Testis (tissue), 3 donors: ENCODE measurements around the gene ZXDA. TPM values are rescaled to one million over a fixed set of nuclear protein-coding genes. Genes with fewer than 3 reads are reported as not detected.

ENCODE experiments used
- DNase-seq: peaks from one replicate; pipeline ENCODE4 v3.0.0-alpha.2; 2019
- H3K27ac ChIP-seq, 2 donors: fragments of 200-600 bp; sonication (generic); one replicate each; pipeline ENCODE4 v1.5.1; 2019
- H3K27me3 ChIP-seq: fragments of 200-600 bp; sonication (generic); one replicate; pipeline ENCODE4 v1.5.1; 2019
- H3K36me3 ChIP-seq: fragments of 200-600 bp; sonication (generic); one replicate; pipeline ENCODE4 v1.5.1; 2017; ENCODE audit warnings: low read depth; ENCODE audit errors: missing control alignments
- H3K4me1 ChIP-seq: fragments of 200-600 bp; sonication (generic); one replicate; pipeline ENCODE4 v1.5.1; 2019
- H3K4me3 ChIP-seq, 2 donors: fragments of 200-600 bp; sonication (generic); one replicate each; pipeline ENCODE4 v1.5.1; 2017 to 2019
- H3K9me3 ChIP-seq: fragments of 200-600 bp; sonication (generic); one replicate; pipeline ENCODE4 v1.5.1; 2017
- CTCF ChIP-seq, 3 experiments: fragments of 450-650 bp in 2 of 3; fragments of 200-600 bp in 1 of 3; sonication (generic) in 1 of 3; IDR thresholded peaks; one replicate each; pipeline ENCODE4 v1.5.1; 2016 to 2019; ENCODE audit warnings: antibody characterized with exemption in 3 of 3, mild to moderate bottlenecking in 2 of 3, moderate library complexity in 1 of 3
- POLR2A ChIP-seq: fragments of 450-650 bp; IDR thresholded peaks from one replicate; pipeline ENCODE4 v1.6.1; 2017; ENCODE audit warnings: antibody characterized with exemption, mild to moderate bottlenecking, moderate library complexity
- WGBS, 2 donors: methylation state at CpG; one replicate each; pipeline ENCODE4 v1.1.5; 2018; 5-methylcytosine and 5-hydroxymethylcytosine counted together
- intact Hi-C: fragments of 100-400 bp; cut with DNase I; formaldehyde crosslinking; loops from one replicate; pipeline ENCODE4 v1.15.1; 2023; ENCODE audit warnings: low total_unique reads
- polyA plus RNA-seq: library from polyadenylated mRNA; stranded (reverse); fragments of 350-450 nt; fragmentation: Illumina TruSeq; extraction: RNeasy Lipid Tissue Mini Kit (QIAGEN cat#74804); gene quantifications from one replicate; pipeline ENCODE4 v1.2.3, GENCODE V29; 2014; ENCODE audit warnings: low read depth, low replicate concordance; ENCODE audit not compliant: insufficient read depth
- total RNA-seq, 2 donors: library from RNA; depleted of rRNA; stranded (reverse); fragments of >200 nt; gene quantifications; one replicate each; pipeline ENCODE4 v1.2.3, GENCODE V29; 2016

ZXDA gene
- total and polyA plus RNA-seq, 3 donors from 2014 or later: 1.4 to 5.2 (median 4.7) TPM

- no peak for DNase-seq
- Histone ChIP-seq H3K27me3 (no peaks in the 10 kb centered on the region), H3K27ac (no peak overlapping the region), H3K36me3 (no peaks in the 10 kb centered on the region), H3K9me3 (no peaks in the 10 kb centered on the region), H3K4me1 (no peaks in the 10 kb centered on the region), H3K4me3 (no peak overlapping the region)
- TF ChIP-seq CTCF (IDR thresholded peaks at IDR 0.05): no peak
- TF ChIP-seq POLR2A: no peak
- intact Hi-C loops: no loop called here
- WGBS, 2 donors: 44 to 70% methylated on average over 1 of the region's 1 CpG
Measured at GRCh38 chrX:57906790-57907189, 3.5 kb downstream of the ZXDA start.

- H3K4me1 ChIP-seq: no peaks in the 10 kb centered on the region
- WGBS, 2 donors: 23 to 39% methylated on average over 2 of the region's 2 CpGs
- H3K27ac ChIP-seq: peak overlapping the region in 1 of 2 donors; percentile 50
- intact Hi-C loops: no loop called here
- no peak for DNase-seq
- TF ChIP-seq CTCF (IDR thresholded peaks at IDR 0.05) (no peak), POLR2A (no peak)
- H3K27me3 ChIP-seq: no peaks in the 10 kb centered on the region
- no peak overlapping the region for H3K4me3 ChIP-seq
- no peaks in the 10 kb centered on the region for H3K9me3 ChIP-seq
- no peaks in the 10 kb centered on the region for H3K36me3 ChIP-seq
Measured at GRCh38 chrX:57905141-57905540, 5.1 kb downstream of the ZXDA start.

- Histone ChIP-seq H3K27me3 (no peaks in the 10 kb centered on the region), H3K4me3 (no peak overlapping the region), H3K4me1 (no peaks in the 10 kb centered on the region), H3K36me3 (no peaks in the 10 kb centered on the region), H3K27ac (no peak overlapping the region), H3K9me3 (no peaks in the 10 kb centered on the region)
- no peak for DNase-seq
- TF ChIP-seq CTCF (IDR thresholded peaks at IDR 0.05): no peak
- no peak for TF ChIP-seq POLR2A
- intact Hi-C loops: no loop called here
- 86 to 88% methylated on average over 5 to 7 of the region's 7 CpGs for WGBS, 2 donors
Measured at GRCh38 chrX:57904176-57904880, 5.9 kb downstream of the ZXDA start.

- intact Hi-C loops: no loop called here
- 77 to 96% methylated on average over 2 of the region's 2 CpGs for WGBS, 2 donors
- no peak for DNase-seq
Measured at GRCh38 chrX:57902633-57903032, 7.6 kb downstream of the ZXDA start.

More at GRCh38 chrX:57902633-57903032, 7.6 kb downstream of the ZXDA start:
- Histone ChIP-seq H3K4me3 (no peak overlapping the region), H3K36me3 (no peaks in the 10 kb centered on the region), H3K4me1 (no peaks in the 10 kb centered on the region), H3K9me3 (no peaks in the 10 kb centered on the region), H3K27ac (no peak overlapping the region), H3K27me3 (no peaks in the 10 kb centered on the region)
- no peak for TF ChIP-seq CTCF (IDR thresholded peaks at IDR 0.05)
- no peak for TF ChIP-seq POLR2A
